ENCODE data around the gene HDDC3.
A peak's percentile ranks its signal among the peaks of the same experiment; 100 is the strongest.

Gene HDDC3

GRCh38 chr15:90906181-90906849, 26.0 kb downstream of the HDDC3 start:
- DNase-seq (ENCODE audit: extremely low read depth, low read depth), result no peak
- TF ChIP-seq, protein P1, sequence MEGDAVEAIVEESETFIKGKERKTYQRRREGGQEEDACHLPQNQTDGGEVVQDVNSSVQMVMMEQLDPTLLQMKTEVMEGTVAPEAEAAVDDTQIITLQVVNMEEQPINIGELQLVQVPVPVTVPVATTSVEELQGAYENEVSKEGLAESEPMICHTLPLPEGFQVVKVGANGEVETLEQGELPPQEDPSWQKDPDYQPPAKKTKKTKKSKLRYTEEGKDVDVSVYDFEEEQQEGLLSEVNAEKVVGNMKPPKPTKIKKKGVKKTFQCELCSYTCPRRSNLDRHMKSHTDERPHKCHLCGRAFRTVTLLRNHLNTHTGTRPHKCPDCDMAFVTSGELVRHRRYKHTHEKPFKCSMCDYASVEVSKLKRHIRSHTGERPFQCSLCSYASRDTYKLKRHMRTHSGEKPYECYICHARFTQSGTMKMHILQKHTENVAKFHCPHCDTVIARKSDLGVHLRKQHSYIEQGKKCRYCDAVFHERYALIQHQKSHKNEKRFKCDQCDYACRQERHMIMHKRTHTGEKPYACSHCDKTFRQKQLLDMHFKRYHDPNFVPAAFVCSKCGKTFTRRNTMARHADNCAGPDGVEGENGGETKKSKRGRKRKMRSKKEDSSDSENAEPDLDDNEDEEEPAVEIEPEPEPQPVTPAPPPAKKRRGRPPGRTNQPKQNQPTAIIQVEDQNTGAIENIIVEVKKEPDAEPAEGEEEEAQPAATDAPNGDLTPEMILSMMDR (IDR thresholded peaks at IDR 0.05; ENCODE audit: low read depth, low read length), result no peak

- TF ChIP-seq, protein P1 (IDR thresholded peaks at IDR 0.05; ENCODE audit: low read depth, low read length), result no peak
- no peak for DNase-seq (ENCODE audit: extremely low read depth, low read depth)
Observed at GRCh38 chr15:90905306-90906180, 26.8 kb downstream of the HDDC3 start.

DNA sequence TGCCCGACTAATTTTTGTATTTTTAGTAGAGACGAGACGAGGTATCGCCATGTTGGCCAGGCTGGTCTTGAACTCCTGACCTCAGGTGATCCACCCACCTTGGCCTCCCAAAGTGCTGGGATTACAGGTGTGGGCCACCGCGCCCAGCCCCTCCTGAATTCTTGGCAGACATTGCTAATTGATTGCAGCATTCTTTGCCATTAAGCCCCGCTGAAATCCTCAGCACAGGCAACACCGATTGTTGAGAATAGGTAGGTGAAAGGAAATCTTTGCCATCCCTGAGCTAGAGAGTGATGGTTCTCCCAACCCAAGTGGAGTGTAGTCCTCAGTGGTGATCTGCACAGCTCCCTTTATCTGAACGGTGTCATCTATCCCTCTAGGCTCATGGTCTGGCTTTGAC, 27.6 kb downstream of the HDDC3 start:
- DNase-seq (ENCODE audit: extremely low read depth, low read depth), result no peak
- TF ChIP-seq, protein P1 (IDR thresholded peaks at IDR 0.05; ENCODE audit: low read depth, low read length), result no peak

DNA sequence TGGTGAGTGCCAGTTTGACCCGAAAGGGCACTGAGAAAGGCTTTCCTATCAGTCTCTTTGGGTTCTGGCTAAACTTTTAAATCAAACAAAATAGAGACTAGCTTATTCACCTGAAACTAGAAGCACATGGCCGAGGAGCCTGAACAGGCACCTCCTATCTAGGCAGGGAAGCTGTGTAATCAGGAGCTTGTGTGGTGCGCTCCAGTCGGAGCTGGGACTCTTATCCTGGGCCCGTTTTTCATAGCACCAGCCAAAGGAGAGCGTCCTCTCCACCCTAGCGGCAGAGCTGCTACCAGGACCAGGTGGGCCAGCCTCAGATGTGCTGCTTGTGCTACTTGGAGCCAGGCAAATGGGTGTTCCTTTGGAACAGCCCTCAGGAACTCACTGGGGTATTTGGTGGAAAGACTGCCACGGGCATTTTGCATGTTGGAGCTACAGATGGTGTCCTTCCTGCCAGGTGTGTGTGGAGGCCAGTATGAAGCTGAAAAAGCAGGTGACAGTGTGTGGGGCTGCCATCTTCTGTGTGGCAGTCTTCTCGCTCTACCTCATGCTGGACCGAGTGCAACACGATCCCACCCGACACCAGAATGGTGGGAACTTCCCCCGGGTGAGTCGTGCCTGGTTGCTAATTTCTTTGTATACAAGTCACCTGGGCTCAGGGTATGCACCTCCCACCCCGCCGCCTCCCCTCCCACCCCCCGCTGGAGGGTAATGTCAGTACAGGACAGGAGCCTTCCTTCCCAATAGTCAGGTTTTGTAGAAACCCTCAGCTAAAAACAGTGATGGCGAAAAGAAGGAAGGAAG, 28.4 kb downstream of the HDDC3 start:
- TF ChIP-seq, protein P1 (IDR thresholded peaks at IDR 0.05; ENCODE audit: low read depth, low read length), result no peak
- no peak for DNase-seq (ENCODE audit: extremely low read depth, low read depth)

GRCh38 chr15:90902840-90903732, 29.3 kb downstream of the HDDC3 start, which contains the start of gene MAN2A2:
Gene MAN2A2, plus strand, starts transcription at chr15:90903302. Its CDS starts 906 bp downstream, at chr15:90904208.
- TF ChIP-seq, protein P1 (IDR thresholded peaks at IDR 0.05; ENCODE audit: low read depth, low read length), result no peak
- no peak for DNase-seq (ENCODE audit: extremely low read depth, low read depth)

- TF ChIP-seq, protein P1 (IDR thresholded peaks at IDR 0.05; ENCODE audit: low read depth, low read length), result peak; percentile 88
- peak; percentile 47 for DNase-seq (ENCODE audit: extremely low read depth, low read depth)
Observed at GRCh38 chr15:90902040-90902839, 30.1 kb downstream of the HDDC3 start.
